ENCODE results near the gene TRPV6.

Gene TRPV6

GRCh38 chr7:142906643-142907042 lies 21.1 kb upstream of the TRPV6 start:
- DNase-seq = no peak

GRCh38 chr7:142905759-142906158 lies 20.2 kb upstream of the TRPV6 start:
- no peak for DNase-seq

GRCh38 chr7:142904128-142904527 lies 18.6 kb upstream of the TRPV6 start:
- no peak for DNase-seq

- no peak for DNase-seq
Observed at GRCh38 chr7:142901426-142902259, 16.1 kb upstream of the TRPV6 start.

- no peak for DNase-seq
Observed at GRCh38 chr7:142899661-142900060, 14.1 kb upstream of the TRPV6 start.

- DNase-seq = no peak
Observed at GRCh38 chr7:142898377-142899170, 13.0 kb upstream of the TRPV6 start.

GRCh38 chr7:142897691-142898090 lies 12.1 kb upstream of the TRPV6 start:
- DNase-seq = no peak

GRCh38 chr7:142896741-142897379 lies 11.3 kb upstream of the TRPV6 start:
- no peak for DNase-seq

- no peak for DNase-seq
Observed at GRCh38 chr7:142896151-142896550, 10.6 kb upstream of the TRPV6 start.

GRCh38 chr7:142894985-142895593 lies 9.5 kb upstream of the TRPV6 start:
- no peak for DNase-seq

- DNase-seq = no peak
Observed at GRCh38 chr7:142894112-142894984, 8.8 kb upstream of the TRPV6 start.

GRCh38 chr7:142892951-142893350 lies 7.4 kb upstream of the TRPV6 start:
- no peak for DNase-seq

- no peak for DNase-seq
Observed at GRCh38 chr7:142891490-142892082, 6.0 kb upstream of the TRPV6 start.

GRCh38 chr7:142890874-142891485 lies 5.4 kb upstream of the TRPV6 start:
- DNase-seq = no peak

- no peak for DNase-seq
Observed at GRCh38 chr7:142889816-142890215, 4.3 kb upstream of the TRPV6 start.

- no peak for DNase-seq
Observed at GRCh38 chr7:142887282-142888015, 1.9 kb upstream of the TRPV6 start.

GRCh38 chr7:142886866-142887265 lies 1.3 kb upstream of the TRPV6 start:
- no peak for DNase-seq

- no peak for DNase-seq
Observed at GRCh38 chr7:142884286-142884640, 1.3 kb downstream of the TRPV6 start.

GRCh38 chr7:142883571-142884285 lies 1.8 kb downstream of the TRPV6 start:
- DNase-seq = no peak

GRCh38 chr7:142883145-142883544 lies 2.4 kb downstream of the TRPV6 start:
- no peak for DNase-seq

All from NCI-H1694 (cell line).